Measurements from ENCODE around the gene PRR20G.

DNA sequence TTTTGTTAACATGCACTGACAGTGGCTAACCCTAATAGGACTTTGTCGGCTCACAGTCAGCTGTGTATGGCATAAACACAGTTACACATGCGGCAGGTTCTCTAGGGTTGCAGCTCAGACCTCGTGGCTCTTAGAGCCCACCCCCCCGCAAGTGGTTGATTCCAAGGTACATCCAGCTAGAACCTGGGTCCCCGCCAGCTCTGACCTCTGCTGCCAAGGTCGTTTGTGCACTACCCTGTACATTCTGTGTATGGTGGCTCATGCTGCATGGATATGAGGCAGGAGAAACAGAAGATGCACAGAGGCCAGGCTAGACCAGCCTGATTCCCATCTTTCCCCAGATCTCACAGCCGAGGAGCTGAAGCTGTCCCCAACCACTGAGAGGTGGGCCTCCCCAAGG is 25.9 kb downstream of the PRR20G start:
- TF ChIP-seq ARNTL (CRISPR knock-in tag; IDR thresholded peaks at IDR 0.05; ENCODE audit: borderline replicate concordance, low read depth) (no peak), RARB (CRISPR knock-in tag; IDR thresholded peaks at IDR 0.05) (no peak), PPARA (CRISPR knock-in tag; IDR thresholded peaks at IDR 0.05; ENCODE audit: borderline replicate concordance) (no peak)

Measured in SK-N-SH treated with all-trans-retinoic acid at 6 μM for 48 hours (cell line).